ENCODE measurements around the gene PPP1CA.

- TF ChIP-seq EP300 (IDR thresholded peaks at IDR 0.05) (no peak), POLR2A (IDR thresholded peaks at IDR 0.05) (no peak), CTCF (IDR thresholded peaks at IDR 0.05) (no peak)
Measured at GRCh38 chr11:67365736-67366444, 35.8 kb downstream of the PPP1CA start.
